GM19099 (cell line): ENCODE data around the gene CDCA8.

Source experiments
- POLR2A ChIP-seq: IDR thresholded peaks from 3 replicates; pipeline ENCODE4 v1.6.1; 2011; ENCODE audit warnings: low read depth; ENCODE audit not compliant: insufficient read length; ENCODE audit errors: extremely low read depth

The CDCA8 gene

DNA sequence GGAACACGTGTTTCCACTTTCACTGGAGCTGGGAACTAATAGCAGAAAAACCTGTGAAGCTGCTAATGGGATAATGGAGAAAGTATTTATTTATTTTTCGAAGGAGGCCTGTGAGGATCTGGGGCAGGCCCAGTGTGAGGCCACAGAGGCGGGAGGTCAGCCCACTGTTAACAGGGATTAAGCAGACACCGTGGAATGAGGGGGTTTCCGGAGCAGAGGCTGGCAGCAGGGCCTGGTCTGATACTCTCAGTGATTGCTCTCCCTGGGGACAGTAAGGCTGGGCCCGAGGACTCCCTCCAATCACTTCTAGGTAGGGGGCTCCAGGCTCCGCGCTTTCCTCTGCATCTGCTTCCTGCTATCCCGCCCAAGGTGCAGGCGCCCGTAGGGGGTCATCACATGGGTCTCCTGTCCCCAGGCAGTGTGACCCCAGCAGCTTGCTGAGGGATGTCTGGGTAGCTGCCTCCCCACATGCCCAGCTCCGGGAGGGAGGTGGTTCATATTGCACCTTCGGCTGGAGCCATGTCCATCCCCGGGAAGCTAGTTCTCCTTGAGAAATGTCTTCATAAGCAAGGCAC is 28.8 kb upstream of the CDCA8 start:
- TF ChIP-seq POLR2A: no peak

DNA sequence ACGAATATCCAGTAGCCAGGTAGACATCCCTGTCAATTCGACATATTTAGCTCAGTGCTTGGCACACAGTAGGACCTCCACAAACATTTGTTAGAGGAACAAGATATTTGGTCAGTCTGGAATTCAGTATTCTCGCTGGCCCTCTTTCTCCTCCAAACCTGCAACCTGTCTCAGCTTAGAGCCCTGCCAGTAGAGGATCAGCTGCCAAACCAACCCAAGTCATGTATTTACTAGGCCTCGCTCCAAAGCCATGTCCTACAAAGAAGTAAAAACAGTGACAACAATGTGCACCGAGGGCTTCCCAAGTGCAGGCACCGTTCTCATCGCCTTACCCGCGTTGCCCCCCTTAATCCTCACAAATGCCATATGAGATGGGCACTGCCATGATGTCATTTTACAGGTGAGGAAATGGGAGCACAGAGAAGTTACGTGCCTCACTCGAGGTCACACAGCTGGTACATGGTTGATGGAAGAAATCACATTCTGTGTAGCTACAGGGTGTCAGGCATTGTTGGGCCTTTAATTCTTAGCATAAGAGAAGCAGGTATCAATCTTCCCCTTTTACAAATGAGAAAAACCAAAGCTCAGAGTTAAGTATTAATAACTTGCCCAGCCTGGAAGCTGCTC is 26.0 kb upstream of the CDCA8 start:
- TF ChIP-seq POLR2A: no peak

DNA sequence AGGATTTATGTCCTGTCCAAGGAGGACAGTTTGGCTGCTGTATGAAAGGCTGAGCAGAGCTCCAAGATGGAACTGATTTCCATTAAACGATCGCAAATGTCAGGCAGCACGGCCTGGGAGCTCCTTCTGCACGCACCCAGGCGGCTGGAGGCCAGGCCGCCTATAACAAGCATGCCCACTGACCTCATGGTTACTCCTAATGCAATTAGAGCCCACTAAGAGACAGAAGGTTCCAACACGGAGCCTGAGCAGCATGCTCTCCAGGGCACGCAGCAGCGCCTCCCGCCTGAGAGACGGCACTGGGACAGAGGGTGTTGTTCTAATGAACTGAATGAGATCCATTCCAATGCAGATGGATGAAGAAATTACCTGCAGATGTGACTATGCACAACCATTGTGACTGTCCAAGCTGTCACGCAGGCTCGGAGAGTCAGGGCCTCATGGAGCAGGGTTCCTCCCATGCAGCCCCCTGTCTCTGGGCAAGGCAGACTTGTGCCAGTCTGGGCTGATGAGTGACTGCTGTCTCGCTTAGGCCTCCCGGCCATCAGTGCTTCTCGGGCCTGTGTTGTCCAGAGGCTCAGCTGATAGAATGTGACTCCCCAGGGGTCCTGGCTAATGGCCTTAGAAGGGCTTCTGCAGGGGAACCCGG is 25.2 kb upstream of the CDCA8 start:
- no peak for TF ChIP-seq POLR2A

DNA sequence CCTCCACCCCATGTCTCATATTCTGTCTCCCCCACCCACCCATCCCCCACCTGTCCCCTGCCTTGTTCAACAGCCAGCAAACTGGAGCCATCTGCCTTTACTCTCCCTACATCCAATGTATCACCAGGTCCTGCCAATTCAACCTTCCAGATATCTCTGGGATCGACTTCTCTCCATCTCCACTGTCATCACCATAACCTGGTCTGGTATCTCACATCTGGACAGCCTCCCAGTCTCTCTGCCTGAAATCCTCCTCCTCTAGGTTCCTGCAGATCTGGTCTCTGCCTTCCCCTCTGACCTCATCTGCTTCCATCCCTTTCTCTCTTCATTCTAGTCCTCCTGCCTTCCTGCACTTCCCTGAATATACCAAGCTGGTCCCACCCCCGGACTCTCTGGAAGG is 22.2 kb upstream of the CDCA8 start:
- TF ChIP-seq POLR2A: no peak

DNA sequence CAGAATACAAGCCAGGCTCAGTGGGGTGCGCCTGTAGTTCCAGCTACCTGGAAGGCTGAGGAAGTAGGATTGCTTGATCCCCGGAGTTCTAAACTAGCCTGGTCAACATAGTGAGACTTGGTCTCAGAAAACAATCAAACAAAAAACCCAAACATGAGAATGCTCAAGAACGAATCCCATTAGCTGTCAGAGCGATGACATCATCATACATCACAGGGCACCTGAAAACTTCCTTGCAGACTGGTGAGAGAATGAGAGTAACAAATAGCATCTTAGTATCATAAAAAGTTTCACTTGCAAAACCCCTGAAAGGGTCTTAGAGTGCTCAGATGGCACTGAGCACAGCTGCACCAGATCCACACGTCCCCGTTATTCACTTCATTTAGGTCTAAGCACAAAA is 21.1 kb upstream of the CDCA8 start:
- TF ChIP-seq POLR2A: no peak

DNA sequence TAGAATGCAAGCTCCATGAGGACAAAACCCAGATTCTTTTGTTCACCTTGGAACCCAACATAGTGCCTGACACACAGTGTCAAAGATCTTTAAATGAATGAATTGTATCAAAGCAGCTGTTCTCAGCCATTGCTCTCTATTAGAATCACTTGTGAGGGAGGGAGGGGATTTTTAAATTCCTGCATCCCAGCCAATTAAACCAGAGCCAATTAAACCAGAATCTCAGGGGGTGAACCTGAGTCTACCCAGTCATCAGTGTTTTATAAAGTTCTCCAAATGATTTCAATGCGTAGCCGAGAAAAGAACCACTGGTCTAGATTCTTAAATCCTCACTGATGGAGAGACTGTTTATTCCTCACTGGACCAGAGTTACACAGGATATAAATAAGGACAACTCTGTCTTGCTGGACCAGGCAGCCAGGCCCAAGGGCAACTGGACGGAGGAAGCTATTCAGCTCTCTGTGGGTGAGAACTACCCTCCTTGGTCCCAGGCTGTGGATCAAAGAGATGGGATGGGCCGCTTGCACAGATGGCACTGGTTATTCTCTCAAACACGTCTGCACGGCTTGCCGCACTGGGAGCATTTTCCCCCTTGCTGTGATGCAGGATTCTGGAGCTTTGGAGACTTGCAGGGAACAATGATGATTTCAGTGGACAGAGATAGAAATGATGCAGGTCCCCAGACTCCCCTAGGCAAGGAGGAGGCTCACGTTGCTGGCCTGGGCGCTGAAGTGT is 20.0 kb upstream of the CDCA8 start:
- no peak for TF ChIP-seq POLR2A

DNA sequence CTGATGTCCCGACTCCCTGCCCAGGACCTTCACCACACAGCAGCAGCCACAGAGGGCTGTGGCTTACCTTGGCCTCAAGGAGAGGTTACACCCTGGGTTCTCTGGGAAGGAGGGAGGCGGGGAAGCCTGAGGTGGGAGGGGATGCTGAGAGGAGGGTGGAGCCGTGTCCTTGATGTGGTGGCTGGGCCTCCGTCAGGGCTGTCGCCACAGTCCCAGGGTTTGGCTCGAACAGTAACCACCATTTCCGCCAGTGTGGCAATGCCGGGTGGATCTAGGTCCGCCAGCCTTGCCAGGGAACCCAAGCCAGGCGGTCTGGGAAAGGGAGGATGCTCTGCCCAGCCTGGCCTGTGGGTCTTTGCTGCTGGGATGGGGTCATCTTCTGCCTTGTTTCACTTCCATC is 18.4 kb upstream of the CDCA8 start:
- TF ChIP-seq POLR2A: no peak

DNA sequence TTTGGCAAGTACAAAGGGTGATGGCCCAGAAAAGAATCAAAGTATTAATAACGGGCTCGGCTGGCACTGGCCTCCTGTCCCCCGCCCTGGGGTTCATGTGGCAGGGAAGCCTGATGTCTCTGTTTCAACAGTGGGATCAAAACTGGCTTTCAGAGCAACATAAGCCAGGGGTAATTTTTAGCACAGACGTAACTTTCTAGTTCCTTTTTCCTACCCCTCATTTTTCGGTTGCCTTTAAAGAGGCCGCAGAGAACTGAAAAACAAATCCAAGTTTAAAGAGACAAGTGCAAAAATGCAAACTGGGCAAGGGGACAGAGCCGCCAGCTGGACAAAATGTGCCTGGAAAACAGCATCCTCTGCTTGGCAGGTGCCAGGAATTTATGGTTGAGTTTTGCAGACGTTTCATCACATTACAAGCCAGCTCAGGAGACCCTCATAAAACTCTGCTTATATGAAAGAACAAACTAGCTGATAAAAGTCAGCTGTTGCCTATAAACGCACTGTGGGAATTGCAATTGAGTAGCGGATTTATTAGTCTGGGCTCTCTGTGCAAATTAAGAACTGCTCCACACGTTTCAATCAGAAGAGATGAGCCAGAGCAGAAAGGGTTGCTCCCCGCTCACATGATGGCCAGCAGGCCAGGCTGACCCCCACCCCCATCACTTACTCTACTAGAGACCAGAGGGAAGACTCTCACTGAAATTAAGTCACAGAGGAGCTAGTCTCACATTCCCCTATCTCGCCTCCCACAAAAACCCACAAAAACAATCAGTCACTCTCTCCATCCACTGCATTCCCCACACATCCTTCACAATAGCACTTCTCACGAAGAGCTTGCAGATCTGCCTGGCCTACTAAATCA is 15.8 kb upstream of the CDCA8 start:
- TF ChIP-seq POLR2A: peak; percentile 32

DNA sequence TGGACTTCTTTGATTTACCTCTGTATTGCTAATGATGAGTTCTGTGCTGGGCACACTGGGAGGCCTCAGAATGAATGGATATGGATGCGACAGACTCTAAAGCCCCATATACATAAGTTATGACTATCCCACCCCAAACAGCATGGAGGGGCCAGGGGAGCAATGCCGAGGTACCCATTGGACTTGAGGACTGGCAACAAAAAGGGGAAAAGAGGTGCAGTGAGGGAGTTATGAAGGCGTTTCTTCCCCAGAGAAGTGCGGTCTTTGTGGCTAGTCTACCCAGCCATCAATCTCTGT is 15.2 kb upstream of the CDCA8 start:
- no peak for TF ChIP-seq POLR2A

DNA sequence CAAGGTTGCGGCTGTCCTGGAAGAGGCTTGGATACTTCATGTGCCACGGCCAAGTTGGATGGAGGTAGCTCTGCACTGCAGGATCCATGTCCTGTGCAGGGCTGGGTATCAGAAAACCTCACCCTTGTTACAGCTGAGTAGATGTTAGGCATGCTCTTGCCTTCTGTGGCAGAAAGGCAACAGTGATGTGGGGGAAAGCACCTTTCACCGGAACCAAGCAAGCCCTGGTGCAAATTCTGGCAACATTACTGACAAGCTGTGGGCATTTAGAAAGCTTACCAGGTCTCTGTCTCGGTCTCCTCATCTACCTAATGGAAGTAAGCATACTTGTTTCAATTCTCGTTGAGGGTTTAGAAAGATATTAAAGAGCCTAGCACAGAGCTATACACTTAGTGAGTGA is 14.5 kb upstream of the CDCA8 start:
- no peak for TF ChIP-seq POLR2A

DNA sequence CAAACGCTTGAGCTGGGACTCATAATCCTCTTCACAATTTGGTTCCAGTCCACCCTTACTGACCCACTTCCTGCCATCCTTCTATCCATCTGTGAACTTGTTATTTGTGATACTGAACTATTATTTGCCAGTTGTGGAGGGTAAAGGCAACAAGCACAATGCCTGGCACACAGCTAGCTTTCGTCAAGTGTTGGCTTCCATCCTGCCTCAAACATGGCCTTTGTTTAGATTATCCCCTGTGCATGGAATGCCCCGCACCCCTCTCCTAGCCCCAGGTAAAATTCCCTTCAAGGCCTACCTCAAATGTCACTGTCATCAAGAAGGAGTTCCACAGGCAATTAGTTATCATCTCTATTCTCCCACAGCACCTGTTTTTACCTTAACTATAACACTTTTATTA is 11.4 kb upstream of the CDCA8 start:
- no peak for TF ChIP-seq POLR2A

DNA sequence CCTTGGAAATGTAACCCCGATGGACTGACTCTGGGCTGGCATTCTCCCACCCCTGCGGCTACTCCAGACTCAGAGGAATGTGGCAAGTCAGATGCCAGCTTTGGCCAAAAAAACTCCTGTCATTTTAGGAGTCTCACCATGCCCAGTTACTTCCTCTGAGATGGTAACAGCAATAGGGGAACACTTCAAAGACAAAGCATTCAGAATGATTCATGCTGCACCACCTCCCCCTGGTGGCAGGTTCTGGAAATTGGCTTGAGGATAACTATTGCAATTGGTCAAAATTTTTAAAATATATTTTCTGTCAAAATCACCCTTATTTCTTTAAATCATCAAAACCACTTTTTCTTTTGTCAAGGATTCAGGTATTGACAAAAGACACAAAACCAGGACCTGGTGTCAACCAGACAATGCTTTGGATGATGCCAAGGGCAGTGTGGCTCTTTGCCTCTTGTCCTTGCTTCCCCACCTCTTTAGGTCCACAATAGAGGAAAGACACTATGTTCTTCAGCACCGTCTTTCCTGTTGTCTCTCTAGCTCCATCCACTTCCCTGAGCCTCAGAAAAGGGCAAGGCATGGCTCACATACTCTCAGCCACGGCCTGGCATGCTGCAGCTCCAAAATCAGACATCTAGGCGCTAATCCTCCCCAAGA is 9.9 kb upstream of the CDCA8 start:
- TF ChIP-seq POLR2A: no peak

DNA sequence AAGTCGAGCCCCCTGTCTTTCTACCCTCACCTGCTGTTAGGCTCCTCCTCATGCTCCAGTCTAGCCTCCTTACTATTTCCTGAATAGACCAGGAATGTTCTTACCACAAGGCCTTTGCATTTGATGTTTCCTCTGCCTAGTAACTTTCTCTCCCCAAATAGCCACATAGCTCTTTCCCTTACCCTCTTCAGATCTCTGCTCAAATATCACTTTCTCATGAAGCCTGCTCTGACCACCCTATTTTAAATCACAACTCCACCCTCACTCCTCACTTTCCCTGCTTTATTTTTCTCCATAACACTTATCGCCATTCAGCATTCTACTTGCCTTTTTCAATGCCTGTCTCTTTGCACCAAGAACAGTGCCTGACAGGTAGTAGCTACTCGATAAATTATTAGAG is 6.6 kb upstream of the CDCA8 start:
- no peak for TF ChIP-seq POLR2A

DNA sequence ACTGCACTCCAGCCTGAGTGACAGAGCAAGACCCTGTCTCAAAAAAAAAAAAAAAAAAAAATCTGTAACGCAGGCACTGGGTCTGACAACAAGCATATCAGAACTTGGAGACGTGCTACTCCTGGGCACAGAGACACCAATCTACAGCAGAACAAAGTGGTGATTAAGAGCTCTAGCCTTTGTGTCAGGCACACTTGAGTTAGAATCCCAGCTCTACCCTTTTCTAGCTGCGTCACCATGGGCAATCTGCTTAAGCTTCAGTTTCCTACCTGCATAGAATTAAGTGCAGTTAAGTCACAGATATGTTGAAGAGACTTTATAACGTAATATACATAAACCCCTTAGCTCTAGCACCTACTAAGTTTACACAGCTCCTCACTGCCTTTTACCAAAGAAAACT is 3.4 kb upstream of the CDCA8 start:
- no peak for TF ChIP-seq POLR2A
